ENCODE data around the gene RAI1.
"Not testable (repeated sequence)": the region's sequence is repeated elsewhere in the genome, so short reads cannot be mapped to it uniquely, and the experiment has no call there.

The RAI1 gene

GRCh38 chr17:17645148-17645547 is 36.1 kb upstream of the RAI1 start:
- H3K4me3 ChIP-seq (ENCODE audit: low read length); H3K9me3 ChIP-seq (ENCODE audit: control insufficient read depth, insufficient read depth, low read length); H3K27ac ChIP-seq (ENCODE audit: low read length); H3K36me3 ChIP-seq (ENCODE audit: control insufficient read depth, insufficient read depth, low read length); H3K4me1 ChIP-seq (ENCODE audit: control insufficient read depth, insufficient read depth, low read length); H3K27me3 ChIP-seq (ENCODE audit: control insufficient read depth, insufficient read depth, low read length); DNase-seq (ENCODE audit: low read depth, low spot score): not testable (repeated sequence)
- WGBS (ENCODE audit: insufficient coverage, insufficient read length) = no CpG with 5 or more reads among the region's 4 CpGs

GRCh38 chr17:17645961-17646360 is 35.3 kb upstream of the RAI1 start:
- WGBS (ENCODE audit: insufficient coverage, insufficient read length) = no CpG with 5 or more reads among the region's 2 CpGs
- Histone ChIP-seq H3K27me3 (ENCODE audit: control insufficient read depth, insufficient read depth, low read length) (no peaks in the 10 kb centered on the region), H3K9me3 (ENCODE audit: control insufficient read depth, insufficient read depth, low read length) (no peaks in the 10 kb centered on the region), H3K4me3 (ENCODE audit: low read length) (no peak overlapping the region), H3K27ac (ENCODE audit: low read length) (no peak overlapping the region), H3K36me3 (ENCODE audit: control insufficient read depth, insufficient read depth, low read length) (no peaks in the 10 kb centered on the region), H3K4me1 (ENCODE audit: control insufficient read depth, insufficient read depth, low read length) (no peaks in the 10 kb centered on the region)
- no peak for DNase-seq (ENCODE audit: low read depth, low spot score)

- H3K9me3 ChIP-seq (ENCODE audit: control insufficient read depth, insufficient read depth, low read length) = no peaks in the 10 kb centered on the region
- no peaks in the 10 kb centered on the region for H3K4me1 ChIP-seq (ENCODE audit: control insufficient read depth, insufficient read depth, low read length)
- no CpG with 5 or more reads among the region's 14 CpGs for WGBS (ENCODE audit: insufficient coverage, insufficient read length)
- H3K27me3 ChIP-seq (ENCODE audit: control insufficient read depth, insufficient read depth, low read length) = no peaks in the 10 kb centered on the region
- no peak overlapping the region for H3K4me3 ChIP-seq (ENCODE audit: low read length)
- no peaks in the 10 kb centered on the region for H3K36me3 ChIP-seq (ENCODE audit: control insufficient read depth, insufficient read depth, low read length)
- H3K27ac ChIP-seq (ENCODE audit: low read length) = no peak overlapping the region
- no peak for DNase-seq (ENCODE audit: low read depth, low spot score)
Measured at GRCh38 chr17:17647524-17648178, 33.6 kb upstream of the RAI1 start.

- no CpG with 5 or more reads among the region's 7 CpGs for WGBS (ENCODE audit: insufficient coverage, insufficient read length)
Measured at GRCh38 chr17:17648762-17649161, 32.5 kb upstream of the RAI1 start.

GRCh38 chr17:17650959-17651358 is 30.3 kb upstream of the RAI1 start:
- Histone ChIP-seq H3K36me3 (ENCODE audit: control insufficient read depth, insufficient read depth, low read length) (no peaks in the 10 kb centered on the region), H3K4me1 (ENCODE audit: control insufficient read depth, insufficient read depth, low read length) (no peaks in the 10 kb centered on the region), H3K9me3 (ENCODE audit: control insufficient read depth, insufficient read depth, low read length) (no peaks in the 10 kb centered on the region), H3K27me3 (ENCODE audit: control insufficient read depth, insufficient read depth, low read length) (no peaks in the 10 kb centered on the region), H3K27ac (ENCODE audit: low read length) (no peak overlapping the region), H3K4me3 (ENCODE audit: low read length) (no peak overlapping the region)
- WGBS (ENCODE audit: insufficient coverage, insufficient read length) = no CpG with 5 or more reads among the region's 1 CpG
- DNase-seq (ENCODE audit: low read depth, low spot score) = no peak

More at GRCh38 chr17:17648762-17649161, 32.5 kb upstream of the RAI1 start:
- no peak for DNase-seq (ENCODE audit: low read depth, low spot score)
- no peaks in the 10 kb centered on the region for H3K27me3 ChIP-seq (ENCODE audit: control insufficient read depth, insufficient read depth, low read length)
- H3K4me1 ChIP-seq (ENCODE audit: control insufficient read depth, insufficient read depth, low read length) = no peaks in the 10 kb centered on the region
- H3K4me3 ChIP-seq (ENCODE audit: low read length) = no peak overlapping the region
- no peaks in the 10 kb centered on the region for H3K9me3 ChIP-seq (ENCODE audit: control insufficient read depth, insufficient read depth, low read length)
- H3K27ac ChIP-seq (ENCODE audit: low read length) = no peak overlapping the region
- no peaks in the 10 kb centered on the region for H3K36me3 ChIP-seq (ENCODE audit: control insufficient read depth, insufficient read depth, low read length)

GRCh38 chr17:17653343-17653742 is 27.9 kb upstream of the RAI1 start:
- no peaks in the 10 kb centered on the region for H3K4me1 ChIP-seq (ENCODE audit: control insufficient read depth, insufficient read depth, low read length)
- no CpG with 5 or more reads among the region's 3 CpGs for WGBS (ENCODE audit: insufficient coverage, insufficient read length)
- H3K9me3 ChIP-seq (ENCODE audit: control insufficient read depth, insufficient read depth, low read length) = no peaks in the 10 kb centered on the region
- no peaks in the 10 kb centered on the region for H3K36me3 ChIP-seq (ENCODE audit: control insufficient read depth, insufficient read depth, low read length)
- no peak for DNase-seq (ENCODE audit: low read depth, low spot score)
- H3K27me3 ChIP-seq (ENCODE audit: control insufficient read depth, insufficient read depth, low read length) = no peaks in the 10 kb centered on the region
- no peak overlapping the region for H3K4me3 ChIP-seq (ENCODE audit: low read length)
- no peak overlapping the region for H3K27ac ChIP-seq (ENCODE audit: low read length)

GRCh38 chr17:17659340-17659739 is 21.9 kb upstream of the RAI1 start:
- Histone ChIP-seq H3K9me3 (ENCODE audit: control insufficient read depth, insufficient read depth, low read length) (no peaks in the 10 kb centered on the region), H3K27me3 (ENCODE audit: control insufficient read depth, insufficient read depth, low read length) (no peaks in the 10 kb centered on the region), H3K36me3 (ENCODE audit: control insufficient read depth, insufficient read depth, low read length) (no peaks in the 10 kb centered on the region), H3K4me1 (ENCODE audit: control insufficient read depth, insufficient read depth, low read length) (peaks cover 3% of the 10 kb centered on the region; the same call in 1 of the 2 replicates), H3K27ac (ENCODE audit: low read length) (no peak overlapping the region), H3K4me3 (ENCODE audit: low read length) (no peak overlapping the region)
- no CpG with 5 or more reads among the region's 4 CpGs for WGBS (ENCODE audit: insufficient coverage, insufficient read length)
- no peak for DNase-seq (ENCODE audit: low read depth, low spot score)

- WGBS (ENCODE audit: insufficient coverage, insufficient read length) = no CpG with 5 or more reads among the region's 8 CpGs
- DNase-seq (ENCODE audit: low read depth, low spot score) = no peak
- Histone ChIP-seq H3K4me3 (ENCODE audit: low read length) (no peak overlapping the region), H3K27ac (ENCODE audit: low read length) (no peak overlapping the region), H3K27me3 (ENCODE audit: control insufficient read depth, insufficient read depth, low read length) (no peaks in the 10 kb centered on the region), H3K4me1 (ENCODE audit: control insufficient read depth, insufficient read depth, low read length) (peaks cover 3% of the 10 kb centered on the region; the same call in 1 of the 2 replicates), H3K36me3 (ENCODE audit: control insufficient read depth, insufficient read depth, low read length) (no peaks in the 10 kb centered on the region), H3K9me3 (ENCODE audit: control insufficient read depth, insufficient read depth, low read length) (no peaks in the 10 kb centered on the region)
Measured at GRCh38 chr17:17661134-17661533, 20.1 kb upstream of the RAI1 start.

- no CpG with 5 or more reads among the region's 10 CpGs for WGBS (ENCODE audit: insufficient coverage, insufficient read length)
- no peaks in the 10 kb centered on the region for H3K9me3 ChIP-seq (ENCODE audit: control insufficient read depth, insufficient read depth, low read length)
- no peak overlapping the region for H3K27ac ChIP-seq (ENCODE audit: low read length)
- no peak for DNase-seq (ENCODE audit: low read depth, low spot score)
- H3K4me3 ChIP-seq (ENCODE audit: low read length) = no peak overlapping the region
- H3K36me3 ChIP-seq (ENCODE audit: control insufficient read depth, insufficient read depth, low read length) = no peaks in the 10 kb centered on the region
- H3K27me3 ChIP-seq (ENCODE audit: control insufficient read depth, insufficient read depth, low read length) = no peaks in the 10 kb centered on the region
- H3K4me1 ChIP-seq (ENCODE audit: control insufficient read depth, insufficient read depth, low read length) = peaks cover 3% of the 10 kb centered on the region; the same call in 1 of the 2 replicates
Measured at GRCh38 chr17:17661834-17662385, 19.3 kb upstream of the RAI1 start.

GRCh38 chr17:17663160-17664063 is 17.8 kb upstream of the RAI1 start:
- no peak overlapping the region for H3K4me3 ChIP-seq (ENCODE audit: low read length)
- peaks cover 3% of the 10 kb centered on the region; the same call in 1 of the 2 replicates for H3K4me1 ChIP-seq (ENCODE audit: control insufficient read depth, insufficient read depth, low read length)
- peak; percentile 63 for DNase-seq (ENCODE audit: low read depth, low spot score)
- no CpG with 5 or more reads among the region's 19 CpGs for WGBS (ENCODE audit: insufficient coverage, insufficient read length)
- no peaks in the 10 kb centered on the region for H3K27me3 ChIP-seq (ENCODE audit: control insufficient read depth, insufficient read depth, low read length)
- H3K36me3 ChIP-seq (ENCODE audit: control insufficient read depth, insufficient read depth, low read length) = no peaks in the 10 kb centered on the region
- H3K27ac ChIP-seq (ENCODE audit: low read length) = no peak overlapping the region
- H3K9me3 ChIP-seq (ENCODE audit: control insufficient read depth, insufficient read depth, low read length) = no peaks in the 10 kb centered on the region
